IPS-NIHi11 (cell line): ENCODE data around the gene CDK5RAP2.
A peak's percentile ranks its signal among the peaks of the same experiment; 100 is the strongest.

Experiments used
- DNase-seq: peaks from one replicate; pipeline ENCODE4 v3.0.0; 2012; ENCODE audit warnings: mixed read lengths, low spot score

The CDK5RAP2 gene

GRCh38 chr9:120397453-120397852 lies 182.5 kb downstream of the CDK5RAP2 start:
- DNase-seq = no peak

- no peak for DNase-seq
Measured at GRCh38 chr9:120396931-120397330, 183.0 kb downstream of the CDK5RAP2 start.

DNA sequence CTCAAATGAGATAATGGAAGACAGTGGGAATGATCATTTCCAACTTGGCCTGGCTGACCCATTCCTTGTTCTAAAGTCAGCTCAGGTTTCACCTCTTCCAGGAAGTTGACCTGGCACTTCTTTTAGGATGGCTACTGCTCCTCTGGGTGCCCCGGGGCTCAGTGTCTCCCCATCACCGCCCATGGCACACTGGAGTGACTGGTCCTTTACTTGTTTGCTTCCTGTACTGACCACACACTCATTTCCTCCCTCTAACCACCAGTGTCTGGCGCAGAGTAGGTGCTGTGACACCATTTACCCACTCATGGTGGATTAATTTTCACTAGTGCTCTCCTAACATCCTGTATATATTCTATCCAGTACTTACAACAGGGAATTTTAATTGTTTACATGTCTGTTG lies 183.5 kb downstream of the CDK5RAP2 start:
- DNase-seq = no peak

- DNase-seq = no peak
Measured at GRCh38 chr9:120395376-120395775, 184.6 kb downstream of the CDK5RAP2 start.

GRCh38 chr9:120394058-120394669 lies 185.8 kb downstream of the CDK5RAP2 start:
- no peak for DNase-seq

DNA sequence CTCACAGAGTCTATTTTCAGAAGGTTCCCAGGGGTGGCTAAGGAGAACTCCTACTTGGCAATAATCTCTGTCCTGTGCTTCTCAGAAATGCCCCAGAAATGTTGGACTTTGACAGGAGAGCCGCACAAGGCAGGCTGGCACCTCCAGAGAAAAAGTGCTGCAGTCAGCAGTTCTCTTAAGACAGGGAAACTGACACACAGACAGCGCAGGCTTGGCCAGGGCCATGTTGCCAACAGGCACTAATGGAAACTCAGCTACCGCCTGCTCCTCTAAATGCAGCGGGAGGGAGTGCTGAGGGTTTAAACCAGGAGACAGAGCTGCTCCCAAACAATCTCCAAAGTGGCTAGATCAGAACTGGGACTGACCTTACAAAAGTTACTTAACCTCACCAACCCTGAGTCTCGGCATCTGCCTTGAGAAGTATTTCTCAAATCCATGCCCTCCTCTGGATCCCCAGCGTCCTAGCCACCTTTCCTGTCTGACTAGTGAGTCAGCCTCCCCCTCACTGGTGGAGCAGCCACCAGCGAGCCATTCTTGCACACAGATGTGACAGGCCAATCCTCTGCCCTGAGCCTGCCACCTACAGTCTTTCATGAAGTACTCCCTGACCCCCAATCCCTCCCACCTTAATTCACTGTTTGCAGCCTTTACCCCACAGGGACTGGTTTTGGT lies 186.4 kb downstream of the CDK5RAP2 start:
- DNase-seq = no peak

DNA sequence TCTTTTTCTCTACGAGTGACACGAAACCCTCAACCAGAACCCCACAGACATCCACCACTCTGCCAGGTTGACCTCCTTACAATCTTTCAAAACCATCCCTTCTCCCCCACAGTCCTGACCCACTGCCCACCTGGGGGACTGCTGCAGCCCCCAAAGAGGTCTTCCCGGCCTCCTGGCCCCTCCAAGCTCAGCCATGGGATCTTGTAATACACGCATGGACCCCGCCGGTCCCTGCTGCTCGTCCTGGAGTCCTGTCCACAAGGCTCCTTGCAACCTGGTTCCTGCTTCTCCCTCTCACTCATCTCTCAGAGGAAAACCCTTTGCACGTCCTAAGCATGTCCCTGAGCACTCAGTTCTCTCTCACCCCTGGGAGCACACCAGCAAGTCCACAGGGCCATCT lies 187.3 kb downstream of the CDK5RAP2 start:
- no peak for DNase-seq

DNA sequence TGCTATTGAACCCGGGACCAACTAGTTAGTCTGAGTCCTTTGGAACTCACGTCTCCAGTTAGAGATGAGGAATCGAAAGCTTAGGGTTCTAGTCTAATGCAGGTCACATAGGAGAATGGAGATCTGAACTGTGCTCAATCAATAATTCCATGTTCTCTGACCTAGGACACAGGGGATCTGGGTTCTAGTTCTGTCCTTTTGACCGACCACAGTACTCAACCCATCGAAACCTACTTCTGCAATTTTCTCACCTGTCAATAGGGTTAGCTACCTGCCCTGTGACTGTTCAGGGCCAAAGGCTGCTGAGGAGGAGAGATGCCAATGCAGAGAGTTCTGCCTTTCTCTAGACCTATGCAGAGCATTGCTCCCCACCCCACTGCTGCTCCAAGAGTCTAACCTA lies 187.7 kb downstream of the CDK5RAP2 start:
- DNase-seq = no peak

DNA sequence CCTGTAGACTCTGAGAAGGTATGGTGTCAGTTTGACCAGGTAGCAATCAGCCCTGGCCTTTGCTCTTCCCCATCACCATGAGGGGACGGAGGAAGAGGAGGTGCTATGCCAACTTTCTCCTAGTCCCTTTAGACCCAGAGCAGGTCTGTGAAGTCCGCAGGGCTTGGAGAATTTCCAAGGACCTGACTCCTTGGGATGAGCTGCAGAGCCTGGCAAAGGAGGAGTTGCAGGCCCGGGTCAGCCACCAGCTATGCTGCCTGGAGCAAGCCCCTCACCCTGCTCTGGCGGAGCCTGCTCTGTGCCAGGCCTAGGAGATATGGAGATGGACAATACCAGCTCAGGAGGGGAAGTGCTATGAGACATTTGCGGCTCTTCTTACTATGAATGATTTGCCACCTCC lies 188.3 kb downstream of the CDK5RAP2 start:
- DNase-seq = no peak

- no peak for DNase-seq
Measured at GRCh38 chr9:120390637-120391190, 189.3 kb downstream of the CDK5RAP2 start.

DNA sequence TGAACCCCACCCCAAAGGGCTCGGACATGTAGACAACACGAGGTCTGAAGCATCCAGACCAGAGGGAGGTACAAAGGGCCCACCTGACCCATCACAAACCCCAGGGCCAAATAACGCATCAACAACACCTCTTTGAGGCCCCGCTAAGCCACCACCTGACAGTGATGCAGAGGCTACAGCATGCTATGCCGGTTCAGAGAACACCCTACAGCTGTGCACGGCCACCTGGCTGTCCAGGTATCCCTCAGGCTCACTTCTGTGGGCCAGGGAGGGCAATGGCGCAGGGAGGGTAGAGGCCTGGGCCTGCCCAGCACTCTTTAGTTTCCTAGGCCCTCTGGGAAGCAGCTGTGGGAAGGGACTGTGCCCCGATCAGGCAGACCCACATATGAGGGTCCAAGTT lies 190.1 kb downstream of the CDK5RAP2 start:
- DNase-seq = no peak

GRCh38 chr9:120389300-120389699 lies 190.7 kb downstream of the CDK5RAP2 start:
- DNase-seq = no peak

GRCh38 chr9:120388003-120388855 lies 191.7 kb downstream of the CDK5RAP2 start:
- DNase-seq = no peak

- no peak for DNase-seq
Measured at GRCh38 chr9:120387257-120388002, 192.5 kb downstream of the CDK5RAP2 start.

GRCh38 chr9:120386390-120387131 lies 193.4 kb downstream of the CDK5RAP2 start:
- DNase-seq = no peak

DNA sequence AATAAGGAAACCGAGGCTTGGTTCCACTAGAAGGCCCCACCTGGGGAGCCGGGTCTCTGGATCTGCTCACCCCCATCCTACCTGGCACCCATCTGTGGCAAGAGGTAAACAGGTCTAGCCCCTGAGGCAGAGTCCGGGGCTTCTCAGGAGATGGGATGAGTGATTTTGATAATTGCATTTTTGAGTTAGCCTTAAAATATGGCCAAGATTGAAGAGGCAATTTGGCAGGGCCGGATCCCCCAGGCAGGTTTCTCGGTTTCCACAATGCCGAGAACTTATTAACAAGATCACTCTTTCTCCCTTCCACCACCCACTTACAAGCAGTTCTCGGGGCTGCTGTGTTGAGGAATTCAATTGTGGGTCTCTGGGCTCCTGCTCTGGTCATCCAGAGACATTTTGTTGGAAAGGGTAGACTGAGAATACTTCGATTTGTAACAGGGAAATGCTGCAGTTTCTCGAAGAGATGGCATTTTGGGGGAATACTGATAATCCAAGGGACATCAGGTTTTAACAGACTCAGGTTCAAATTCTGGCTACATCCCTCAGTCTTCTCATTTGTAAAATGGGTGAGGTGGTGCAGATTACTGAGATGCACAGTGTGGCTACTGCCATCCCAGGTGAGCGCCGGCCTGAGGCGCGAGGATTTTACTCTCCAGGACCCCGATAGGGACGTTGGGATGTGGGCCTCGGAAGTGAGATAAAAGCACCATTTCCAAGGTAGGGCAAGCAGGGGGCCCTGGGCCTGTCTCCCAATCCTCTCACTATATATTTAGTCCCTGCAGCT lies 194.2 kb downstream of the CDK5RAP2 start:
- no peak for DNase-seq

DNA sequence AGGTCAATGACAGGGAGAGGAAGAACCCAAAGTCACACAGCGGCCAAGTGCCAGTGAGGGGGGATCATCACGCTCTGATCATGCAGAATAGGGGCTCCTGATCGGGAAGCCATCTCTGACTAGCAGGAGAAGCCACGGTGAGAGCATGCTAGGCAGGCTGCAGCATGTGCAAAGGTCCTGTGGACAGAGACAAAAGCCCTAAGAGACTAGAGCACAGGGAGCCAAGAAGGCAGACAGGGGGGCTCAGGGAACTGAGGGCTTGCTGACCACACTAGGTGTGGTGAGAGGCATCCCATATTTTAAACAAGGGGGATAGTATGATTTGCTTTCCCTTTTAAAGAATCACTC lies 195.1 kb downstream of the CDK5RAP2 start:
- no peak for DNase-seq

GRCh38 chr9:120383999-120384924 lies 195.7 kb downstream of the CDK5RAP2 start:
- peak; percentile 42 for DNase-seq

DNA sequence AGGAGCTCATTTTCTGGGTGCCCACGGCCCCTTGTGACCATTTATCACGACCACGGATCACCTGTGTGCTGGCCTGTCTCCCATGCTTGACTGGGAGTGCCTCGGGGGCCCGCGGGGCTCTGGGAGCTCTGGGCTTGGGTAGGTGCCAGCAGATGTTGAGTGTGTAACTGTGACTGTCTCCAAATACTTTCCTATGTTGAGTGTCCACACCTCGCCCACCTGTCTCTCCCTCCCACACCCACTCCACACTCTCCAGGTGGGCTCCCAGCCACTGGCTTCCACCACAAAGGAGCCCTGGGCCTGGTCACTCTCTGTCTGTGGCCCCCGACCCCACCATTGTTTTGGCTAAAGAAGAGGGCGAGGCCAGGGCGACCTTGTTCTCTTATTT lies 196.4 kb downstream of the CDK5RAP2 start:
- DNase-seq = no peak

- DNase-seq = no peak
Measured at GRCh38 chr9:120382453-120382852, 197.5 kb downstream of the CDK5RAP2 start.
